T-helper 2 cell treated with Interferon-gamma antibody and Interleukin-4, amounts not matched to agents 100 ng/mL and 5 ng/mL, for 36 hours (primary cell): ENCODE measurements around the gene BABAM2. TPM values are rescaled to one million over a fixed set of nuclear protein-coding genes. Genes with fewer than 3 reads are reported as not detected.

Experiments used
- intact Hi-C: fragments of 100-400 bp; cut with micrococcal nuclease; formaldehyde crosslinking; loops from one replicate; pipeline ENCODE4 v1.15.1; 2023
- total RNA-seq: library from RNA; stranded (reverse); gene quantifications from 2 replicates; pipeline ENCODE4 v1.2.3, GENCODE V29; 2022

The BABAM2 gene
- total RNA-seq, 1 donor from 2014 or later: 40.4 TPM

GRCh38 chr2:28055325-28055970, 164.9 kb downstream of the BABAM2 start:
- intact Hi-C loops: no loop called here

DNA sequence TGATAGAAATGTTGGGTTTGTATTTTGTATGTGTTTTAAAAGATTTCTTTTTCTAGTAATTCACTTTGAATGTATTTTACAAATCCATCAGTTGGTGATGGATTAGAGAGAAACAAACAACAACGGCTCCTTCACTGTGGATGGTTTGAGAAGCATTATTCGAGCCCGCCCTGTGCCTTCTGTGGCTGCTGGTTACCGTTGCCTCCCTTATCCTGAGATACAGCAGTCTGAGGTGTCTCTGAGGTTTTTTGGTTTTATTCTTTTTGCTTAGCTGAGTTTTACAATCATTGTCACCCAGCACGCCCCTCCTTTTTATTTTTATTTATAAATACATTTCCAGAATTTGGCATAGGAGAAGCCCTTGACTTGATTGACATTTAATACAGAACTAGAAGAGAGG, 168.3 kb downstream of the BABAM2 start:
- intact Hi-C loops: no loop called here

GRCh38 chr2:28062867-28063266, 172.3 kb downstream of the BABAM2 start:
- intact Hi-C loops: no loop called here

- intact Hi-C loops: no loop called here
Observed at GRCh38 chr2:28063492-28063962, 173.0 kb downstream of the BABAM2 start.

DNA sequence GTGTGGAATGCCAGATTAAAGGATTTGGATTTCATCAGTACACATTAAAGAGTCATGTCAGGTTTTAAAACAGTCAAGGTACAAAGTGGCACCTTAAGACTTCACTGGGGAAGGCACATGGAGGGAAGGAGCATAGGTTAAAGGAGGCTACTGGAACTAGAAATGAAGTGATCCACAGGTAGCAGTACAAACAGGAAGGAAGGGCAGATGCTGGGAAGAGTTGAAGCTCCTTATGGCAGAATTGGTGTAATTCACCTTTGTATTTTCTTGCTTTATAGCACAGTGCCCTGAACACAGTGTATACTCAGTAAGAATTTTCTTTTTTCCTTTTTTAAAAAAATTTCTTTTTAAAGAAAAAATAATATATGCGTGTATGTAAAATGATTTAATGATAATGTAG, 177.1 kb downstream of the BABAM2 start:
- intact Hi-C loops: no loop called here

- intact Hi-C loops: no loop called here
Observed at GRCh38 chr2:28068088-28068487, 177.6 kb downstream of the BABAM2 start.

DNA sequence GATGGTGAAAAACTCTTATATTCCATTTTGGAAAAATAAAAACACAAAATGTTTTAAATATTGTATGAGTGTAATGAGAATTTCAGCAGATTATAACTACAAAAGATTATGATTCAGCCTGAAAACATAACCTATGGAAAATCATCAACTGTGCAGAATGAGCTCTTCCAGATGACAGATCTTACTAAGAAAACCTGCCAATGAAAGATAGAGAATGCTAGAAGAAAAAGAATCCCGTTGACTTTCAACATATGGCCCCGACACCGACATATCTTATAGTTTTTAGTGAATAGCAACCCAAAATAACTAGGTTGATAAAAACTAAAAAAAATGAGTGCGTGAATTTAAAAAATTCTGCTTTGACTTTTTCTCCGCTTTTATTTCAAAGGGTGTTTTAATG, 178.0 kb downstream of the BABAM2 start:
- intact Hi-C loops: no loop called here

DNA sequence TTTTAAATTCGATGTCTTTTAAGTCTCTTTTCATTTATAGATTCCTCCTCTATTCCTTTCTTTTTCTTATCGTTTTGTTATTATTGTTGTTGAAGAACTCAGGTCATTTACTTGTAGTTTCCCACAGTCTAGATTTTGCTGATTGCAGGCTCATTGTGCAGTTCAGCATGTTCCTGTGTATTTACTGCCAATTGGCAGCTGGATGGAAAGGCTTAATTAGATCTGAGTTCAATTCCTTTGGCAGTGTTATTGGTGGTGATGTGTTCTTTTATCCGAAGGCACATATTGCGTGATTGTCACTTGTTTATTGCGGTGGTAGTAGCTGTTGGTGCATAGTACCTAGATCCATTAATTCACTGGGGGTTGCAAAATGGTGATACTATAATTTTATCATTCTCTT, 180.7 kb downstream of the BABAM2 start:
- intact Hi-C loops: no loop called here

DNA sequence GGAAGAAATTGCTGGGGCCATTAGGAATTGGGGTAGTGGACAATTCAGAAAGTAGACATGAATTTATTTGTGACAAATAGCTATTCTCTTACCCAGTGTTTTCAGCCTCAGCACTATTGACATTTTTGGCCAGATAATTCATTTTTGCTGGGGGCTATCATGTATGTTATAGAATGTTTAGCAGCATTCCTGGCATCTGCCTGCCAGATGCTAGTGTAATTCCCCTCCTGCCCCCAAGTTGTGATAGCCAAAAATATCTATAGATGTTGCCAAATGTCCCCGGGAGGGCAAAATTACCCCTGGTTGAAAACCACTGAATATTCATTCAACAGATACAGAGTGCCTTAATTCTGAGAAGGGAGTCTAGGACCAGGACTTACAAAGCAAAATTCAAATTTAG, 183.6 kb downstream of the BABAM2 start:
- intact Hi-C loops: no loop called here

DNA sequence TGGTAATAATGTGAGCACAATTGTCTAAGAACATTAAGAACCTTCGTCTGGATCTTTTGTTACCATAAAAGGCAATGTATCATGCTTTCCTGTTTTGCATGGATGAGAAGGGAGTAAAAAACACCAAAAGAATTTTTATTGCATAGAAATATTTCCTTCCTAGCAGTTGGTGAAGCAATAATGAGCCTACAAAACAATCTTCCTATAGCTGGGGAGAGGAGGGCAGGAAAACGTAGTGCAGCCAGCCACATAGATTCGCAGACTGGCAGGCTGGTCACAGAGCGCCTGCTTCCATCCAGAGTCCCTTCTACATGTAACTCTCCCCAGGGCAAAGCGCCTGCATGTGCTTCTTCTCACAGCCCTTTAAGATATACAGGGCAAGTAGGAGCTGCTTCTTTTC, 190.4 kb downstream of the BABAM2 start:
- intact Hi-C loops: no loop called here

DNA sequence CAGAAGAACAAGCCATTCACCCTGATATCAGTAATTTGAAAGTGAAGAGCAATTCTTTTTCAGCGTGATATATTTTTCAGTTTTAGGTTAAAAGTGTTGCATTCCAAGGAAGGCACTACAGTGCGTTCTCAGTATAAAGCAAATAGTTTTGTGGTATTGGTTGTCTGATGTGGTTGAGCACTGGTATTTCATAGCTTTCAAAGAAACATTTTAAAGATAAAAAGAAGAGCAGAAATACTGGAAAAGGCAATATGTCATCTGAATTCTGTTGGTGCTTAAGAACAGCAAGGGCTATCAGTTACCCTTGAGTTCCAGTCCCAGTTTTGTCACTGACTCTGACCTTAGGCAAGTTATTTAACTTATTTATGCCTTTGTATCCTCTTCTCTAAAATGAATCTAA, 191.6 kb downstream of the BABAM2 start:
- intact Hi-C loops: no loop called here

- intact Hi-C loops: no loop called here
Observed at GRCh38 chr2:28083476-28083875, 192.9 kb downstream of the BABAM2 start.

DNA sequence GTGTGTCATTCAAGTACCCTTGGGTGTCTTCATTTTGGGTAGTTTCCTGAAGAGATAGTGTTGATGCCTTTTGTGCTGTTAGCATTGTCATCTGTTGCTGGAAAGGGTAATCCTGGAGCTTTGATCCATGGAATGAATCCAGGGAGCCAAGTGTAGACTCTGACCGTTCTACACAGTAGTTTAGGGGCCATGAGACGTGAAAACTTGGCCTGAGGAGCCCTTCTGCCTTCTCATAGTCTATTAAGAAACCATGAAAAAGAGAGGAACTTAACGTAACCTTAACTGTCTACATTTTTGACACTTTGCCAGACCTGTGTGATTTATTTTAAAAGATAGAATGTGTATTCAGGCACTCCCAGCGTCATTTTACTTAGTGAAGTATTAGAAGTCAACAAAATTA, 194.0 kb downstream of the BABAM2 start:
- intact Hi-C loops: no loop called here

DNA sequence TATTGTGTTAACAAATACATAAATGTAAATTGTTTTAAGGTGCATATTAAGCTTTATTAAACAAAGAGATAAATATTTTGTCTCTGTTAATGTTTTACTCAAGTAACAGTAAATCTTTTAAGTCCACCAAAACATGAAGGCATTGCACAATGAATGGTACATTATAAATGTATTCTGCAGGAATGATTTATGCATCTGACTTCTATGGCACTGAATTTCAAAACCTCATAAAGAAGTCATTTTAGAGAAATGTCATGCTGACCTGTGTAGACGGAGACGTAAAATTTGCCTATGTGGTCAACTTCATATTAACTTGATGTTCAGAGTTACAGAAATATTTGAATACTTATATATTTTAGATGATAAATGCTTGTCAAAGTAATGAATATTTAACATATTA, 194.7 kb downstream of the BABAM2 start:
- intact Hi-C loops: no loop called here

DNA sequence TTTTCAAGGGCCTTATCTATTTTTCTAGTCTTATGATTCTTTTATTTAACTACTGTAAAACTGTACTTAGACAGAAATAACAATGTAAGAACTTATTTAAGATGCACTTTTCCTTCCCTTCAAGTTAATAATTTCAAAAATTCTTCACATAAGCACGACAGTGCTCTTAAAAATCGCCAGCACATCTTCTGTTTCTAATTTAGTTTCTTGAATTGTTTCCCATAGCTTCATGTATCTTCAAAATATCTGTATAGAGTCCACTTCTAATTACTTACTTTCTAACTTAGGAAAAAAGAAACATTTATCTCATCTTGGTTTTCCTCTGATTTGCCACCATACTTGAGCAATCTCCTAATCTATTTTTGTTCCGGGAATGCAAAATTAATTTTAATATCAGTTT, 196.1 kb downstream of the BABAM2 start:
- intact Hi-C loops: no loop called here

- intact Hi-C loops: no loop called here
Observed at GRCh38 chr2:28088970-28089369, 198.4 kb downstream of the BABAM2 start.

GRCh38 chr2:28089486-28089885, 199.0 kb downstream of the BABAM2 start:
- intact Hi-C loops: no loop called here

DNA sequence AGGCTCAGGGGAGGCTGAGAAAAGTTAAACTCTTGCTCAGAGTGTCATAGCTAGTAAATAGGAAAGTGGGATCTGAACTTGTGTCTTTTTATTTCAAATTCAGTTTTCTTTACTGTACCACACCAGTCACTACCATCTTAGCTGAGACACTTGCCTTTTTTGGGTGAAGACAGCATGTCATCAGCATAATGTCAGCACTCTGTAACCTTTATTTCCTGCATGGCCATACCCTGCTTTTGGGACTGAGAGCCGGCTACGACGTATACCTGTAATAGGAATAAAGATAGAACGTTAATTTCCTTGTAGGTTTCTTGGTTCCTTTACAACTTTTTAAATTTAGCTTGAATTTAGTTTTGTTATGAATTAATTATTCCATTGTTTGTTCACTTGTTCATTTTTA, 202.8 kb downstream of the BABAM2 start:
- intact Hi-C loops: no loop called here

DNA sequence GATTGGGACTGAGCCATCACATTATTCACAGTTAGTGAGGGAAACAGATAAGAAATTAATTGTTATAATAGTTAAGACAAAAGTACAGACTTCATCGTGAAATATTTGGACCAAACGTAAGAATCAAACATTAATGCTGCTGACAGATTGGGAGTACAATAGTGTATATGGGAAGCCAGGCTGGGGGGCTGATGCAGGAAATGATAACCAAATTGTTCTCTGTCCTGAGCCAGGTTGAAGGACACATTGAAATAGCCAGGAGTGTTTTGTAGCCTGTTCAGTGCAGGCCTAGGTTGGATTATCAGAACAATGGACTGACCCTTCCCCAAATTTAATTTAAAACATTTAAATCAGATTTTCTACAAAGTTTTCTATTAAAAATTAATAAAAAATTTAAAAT, 203.2 kb downstream of the BABAM2 start:
- intact Hi-C loops: no loop called here

GRCh38 chr2:28094739-28095138, 204.2 kb downstream of the BABAM2 start:
- intact Hi-C loops: no loop called here

DNA sequence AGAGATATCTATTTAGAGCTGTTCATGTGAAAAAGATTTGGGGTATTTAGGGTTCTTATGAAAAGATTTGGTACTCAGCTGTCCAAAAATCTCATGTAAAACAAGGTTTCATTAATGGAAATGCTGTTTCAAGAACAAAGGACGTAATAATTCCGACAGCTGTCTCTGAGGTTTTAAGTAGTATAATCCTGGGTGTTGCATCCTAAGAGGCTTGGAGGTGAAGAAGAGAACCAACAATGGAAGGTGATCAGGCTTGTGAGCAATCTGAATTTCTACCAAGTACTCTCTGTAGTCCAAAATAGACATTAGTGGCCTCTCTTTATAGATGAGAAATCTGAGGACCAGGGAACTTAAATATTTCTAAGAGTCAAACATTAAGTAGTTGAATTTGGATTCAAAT, 205.1 kb downstream of the BABAM2 start:
- intact Hi-C loops: no loop called here

- intact Hi-C loops: no loop called here
Observed at GRCh38 chr2:28096421-28096820, 205.9 kb downstream of the BABAM2 start.

- intact Hi-C loops: no loop called here
Observed at GRCh38 chr2:28098501-28099225, 208.1 kb downstream of the BABAM2 start.
